GM18909 (cell line): ENCODE data around the gene EYS.

Experiments used
- ATAC-seq: cut with Tn5 transposase; IDR thresholded peaks from one replicate; pipeline ENCODE4 v1.9.1; 2021; ENCODE audit warnings: mild to moderate bottlenecking; ENCODE audit not compliant: unreplicated experiment, poor library complexity

Gene EYS

DNA sequence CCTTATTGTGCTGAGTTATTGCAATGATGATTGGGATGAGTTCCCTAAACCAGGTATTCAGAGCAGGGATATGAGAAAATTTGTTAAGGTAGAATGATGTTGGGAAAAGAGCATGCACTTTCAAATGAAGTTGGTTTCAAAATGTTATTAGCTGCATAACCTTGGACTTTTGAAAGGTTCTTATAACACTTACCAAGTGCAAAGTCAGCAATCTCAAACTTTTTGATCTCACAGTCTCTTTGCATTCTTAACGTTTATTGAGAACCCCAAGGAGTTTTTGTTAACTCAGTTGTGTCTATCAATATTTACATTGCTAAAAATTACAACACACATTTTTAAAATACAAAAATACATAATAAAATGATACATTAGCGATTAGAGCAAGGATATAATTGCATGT lies 1269.0 kb downstream of the EYS start:
- no peak for ATAC-seq

DNA sequence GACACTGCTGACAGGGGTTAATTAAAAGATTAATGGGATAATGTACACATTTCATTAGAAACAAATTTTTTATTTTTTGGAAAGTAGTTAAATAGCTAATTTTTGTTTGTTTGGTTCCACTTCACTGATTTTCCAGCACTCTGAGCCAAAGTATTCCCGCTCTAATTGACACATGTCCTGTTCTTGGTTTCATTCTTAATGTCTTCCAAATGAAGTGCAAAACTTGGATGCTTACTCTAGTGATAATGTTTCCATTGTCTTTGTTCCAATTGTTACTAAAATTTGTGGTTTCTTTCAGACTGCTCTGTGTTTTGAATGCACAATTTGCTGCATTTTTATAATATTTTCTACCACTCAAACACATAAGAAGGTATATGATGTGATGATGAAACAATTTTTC lies 1277.1 kb downstream of the EYS start:
- ATAC-seq, result no peak

DNA sequence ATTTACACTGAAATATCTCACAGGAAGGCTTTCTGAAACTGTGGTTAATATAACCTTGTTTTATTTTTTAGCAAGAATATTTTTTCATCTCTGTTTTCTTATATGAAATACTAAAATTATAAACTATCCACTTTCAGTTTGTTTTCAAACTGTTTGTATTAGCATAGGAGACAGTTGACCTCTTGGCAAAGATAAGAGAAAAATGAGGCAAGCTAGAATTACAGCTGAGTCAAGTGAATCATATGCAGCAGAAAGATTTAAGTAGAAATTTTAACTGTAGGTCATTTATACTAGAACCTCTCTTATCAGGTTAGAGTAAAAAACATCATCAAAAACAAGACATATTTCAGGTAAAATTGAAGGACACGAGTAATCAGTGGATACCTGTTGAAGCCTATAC lies 1278.8 kb downstream of the EYS start:
- no peak for ATAC-seq

DNA sequence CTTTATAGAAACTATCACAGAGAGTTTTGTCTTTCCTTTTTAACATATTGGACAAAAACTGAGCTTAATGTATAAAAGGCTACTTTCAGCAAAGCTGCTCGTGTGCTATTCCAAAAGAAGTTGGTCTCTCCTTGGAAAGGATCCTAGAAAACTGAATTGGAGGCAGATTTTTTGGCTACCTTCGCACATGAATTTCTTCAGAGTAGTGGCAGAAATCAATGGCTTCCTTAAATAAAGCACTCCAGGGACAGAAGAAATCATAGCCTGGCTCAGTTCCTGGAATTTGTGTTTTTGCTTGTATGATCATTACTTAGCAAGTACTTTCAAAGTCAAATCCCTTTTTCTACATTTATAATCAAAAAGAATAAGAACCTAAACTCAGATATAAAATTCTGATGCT lies 1291.1 kb downstream of the EYS start:
- no peak for ATAC-seq

DNA sequence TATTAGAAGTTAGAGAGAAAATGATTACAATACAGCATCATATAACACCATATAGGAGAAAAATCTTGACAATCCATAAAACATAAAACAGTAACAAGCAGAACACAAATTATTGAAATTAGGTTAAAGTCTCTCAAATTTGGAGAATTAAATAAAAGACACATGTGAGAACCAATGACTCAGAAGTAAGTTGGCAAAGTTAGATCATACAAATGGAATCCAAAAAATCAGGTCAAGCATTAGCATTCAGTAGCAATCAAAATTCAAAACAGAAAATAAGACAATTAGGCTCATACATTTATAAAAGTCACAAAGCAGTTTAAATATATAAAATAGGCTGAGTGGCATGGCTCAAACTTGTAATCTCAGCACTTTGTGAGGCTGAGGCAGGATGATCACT lies 1295.8 kb downstream of the EYS start:
- no peak for ATAC-seq

DNA sequence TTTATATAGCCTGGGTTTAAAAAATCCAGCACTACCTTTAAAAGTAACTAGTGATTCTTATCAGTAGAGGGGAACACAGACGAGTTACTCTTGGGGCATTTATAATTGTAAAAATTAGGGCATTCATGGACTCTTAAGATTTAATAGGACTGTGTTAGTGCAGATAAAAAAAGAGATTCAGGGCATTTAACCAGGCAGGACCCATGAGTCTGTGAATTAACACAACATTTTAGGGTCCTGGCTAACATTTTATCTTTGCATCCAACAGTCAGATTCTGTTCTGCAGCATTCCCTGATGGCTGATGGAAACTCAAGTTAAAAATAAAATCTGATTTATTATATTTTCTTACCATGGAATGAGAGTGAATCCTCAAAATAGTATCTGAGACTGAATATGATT lies 1297.1 kb downstream of the EYS start:
- no peak for ATAC-seq

DNA sequence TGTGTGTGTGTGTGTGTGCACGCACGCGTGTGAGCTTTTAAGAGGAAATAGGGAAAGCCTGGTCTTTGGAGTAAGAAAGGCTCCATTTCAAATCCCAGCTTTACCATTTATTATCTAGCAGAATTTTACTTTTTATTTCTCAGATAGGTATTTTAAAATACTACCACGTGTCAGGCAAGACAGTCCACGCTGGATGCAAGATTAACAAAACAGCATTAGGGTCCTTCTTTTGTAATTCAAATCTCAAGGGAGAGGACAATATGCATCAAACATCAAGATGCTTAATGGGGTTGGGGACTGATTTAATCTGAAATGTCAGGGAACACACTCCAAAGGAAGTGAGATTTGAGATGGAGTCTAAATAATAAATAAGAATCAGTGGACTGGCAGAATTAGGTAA lies 1302.6 kb downstream of the EYS start:
- ATAC-seq, result no peak

DNA sequence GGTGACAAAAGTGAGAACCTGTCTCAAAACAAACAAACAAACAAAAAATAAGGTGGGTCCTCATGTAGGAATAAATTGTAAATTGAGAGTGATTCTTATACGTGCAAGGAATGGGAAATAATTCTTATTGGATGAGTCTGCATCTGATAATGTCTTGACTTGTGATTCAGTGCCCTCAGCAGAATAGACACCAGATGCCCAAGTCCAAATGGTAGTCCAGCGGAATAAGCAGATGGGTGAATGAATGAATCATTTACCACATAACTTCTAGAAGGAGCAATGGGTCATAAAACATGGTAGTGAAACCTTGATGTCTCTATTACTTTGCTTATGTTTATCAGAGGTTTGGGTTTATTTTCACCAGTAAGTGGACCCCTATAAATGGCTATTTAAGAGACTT lies 1323.7 kb downstream of the EYS start:
- ATAC-seq, result no peak

DNA sequence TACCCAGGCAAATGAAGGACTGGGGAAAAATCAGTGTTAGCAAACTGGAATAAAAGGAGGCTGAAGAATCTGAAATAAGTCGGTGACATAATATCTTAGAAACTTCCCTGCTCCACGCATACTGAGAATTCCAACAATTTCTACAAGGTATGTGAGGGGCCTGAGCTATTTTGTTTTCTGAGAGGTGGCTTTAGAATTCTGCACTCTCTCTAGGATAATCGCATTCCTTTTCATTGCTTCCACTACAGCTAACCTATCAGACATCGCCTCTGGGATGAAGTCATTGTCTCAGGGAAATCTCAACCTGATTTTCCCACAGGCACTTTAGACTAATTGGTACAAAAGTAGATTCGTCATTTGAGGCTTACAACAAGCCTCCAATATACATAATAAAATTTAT lies 1330.6 kb downstream of the EYS start:
- no peak for ATAC-seq

DNA sequence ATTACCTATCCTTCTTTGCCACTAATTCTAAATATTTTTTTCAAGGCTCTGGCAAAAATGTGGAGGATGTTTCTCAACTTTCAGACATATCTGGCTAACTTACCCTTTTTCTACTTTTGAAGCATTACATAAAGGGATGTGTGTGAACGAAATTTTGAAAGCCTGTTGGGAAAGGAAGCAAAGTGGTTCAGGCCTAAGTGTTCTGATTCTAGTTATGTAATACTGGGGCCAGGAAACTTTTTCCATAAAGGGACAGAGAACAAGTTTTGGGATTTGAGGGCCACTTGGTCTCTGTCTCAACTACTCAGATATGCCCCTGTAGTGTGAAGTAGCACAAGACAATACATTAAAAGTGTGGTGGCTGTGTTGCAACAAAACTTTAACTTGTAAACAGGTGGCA lies 1349.6 kb downstream of the EYS start:
- no peak for ATAC-seq

DNA sequence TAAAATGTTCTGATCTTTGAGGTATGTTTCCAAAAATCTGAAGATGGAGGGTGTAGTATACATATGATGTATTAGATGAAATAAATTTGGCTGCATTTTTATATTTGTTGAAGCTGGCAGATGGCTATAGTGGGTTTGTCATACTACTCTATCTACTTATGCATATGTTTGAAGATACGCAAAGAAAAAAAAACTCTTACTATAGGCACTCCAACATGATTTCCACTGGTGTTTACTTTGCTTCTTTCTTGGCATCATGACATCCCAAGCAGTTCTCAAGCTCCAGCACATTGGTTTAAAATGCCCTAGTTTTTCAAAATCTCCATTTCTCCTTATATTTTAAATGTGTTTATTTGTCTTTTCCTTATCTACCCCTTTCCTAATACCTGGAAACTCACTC lies 1359.6 kb downstream of the EYS start:
- no peak for ATAC-seq

DNA sequence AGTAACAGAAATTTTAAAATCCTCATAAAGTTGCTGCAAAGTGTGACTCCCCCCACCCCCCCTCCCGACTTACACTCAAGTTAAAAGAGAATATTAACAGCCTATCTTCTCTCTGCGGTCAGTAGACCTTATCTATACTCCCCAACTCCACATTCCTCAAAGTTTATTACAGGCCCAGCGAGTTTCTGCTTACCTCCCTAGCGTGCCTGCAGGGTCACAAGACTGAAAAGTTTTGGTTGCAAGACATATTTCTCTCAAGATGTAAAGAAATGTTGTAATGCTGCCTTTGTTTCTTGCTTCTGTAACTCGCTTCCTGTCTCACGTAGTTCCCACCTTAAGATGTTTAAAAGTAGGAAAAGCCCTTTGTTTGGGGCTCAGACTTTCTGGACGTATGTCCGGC lies 1371.8 kb downstream of the EYS start:
- ATAC-seq, result no peak

DNA sequence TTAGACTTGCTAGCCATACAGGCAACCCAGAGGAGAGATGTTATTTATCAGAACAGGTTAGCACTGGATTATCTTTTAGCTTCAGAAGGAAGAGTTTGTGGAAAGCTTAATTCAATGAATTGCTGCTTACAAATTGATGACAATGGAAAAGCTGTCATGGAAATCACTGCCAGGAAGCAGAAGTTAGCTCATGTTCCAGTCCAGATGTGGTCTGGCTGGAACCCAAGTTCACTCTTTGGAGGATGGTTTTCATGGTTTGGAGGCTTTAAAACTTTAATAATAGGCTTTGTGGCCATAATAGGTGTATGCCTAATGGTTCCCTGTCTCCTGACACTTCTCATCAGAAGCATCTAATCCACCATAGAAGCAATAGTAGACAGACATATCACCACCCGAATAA lies 1372.4 kb downstream of the EYS start:
- no peak for ATAC-seq

DNA sequence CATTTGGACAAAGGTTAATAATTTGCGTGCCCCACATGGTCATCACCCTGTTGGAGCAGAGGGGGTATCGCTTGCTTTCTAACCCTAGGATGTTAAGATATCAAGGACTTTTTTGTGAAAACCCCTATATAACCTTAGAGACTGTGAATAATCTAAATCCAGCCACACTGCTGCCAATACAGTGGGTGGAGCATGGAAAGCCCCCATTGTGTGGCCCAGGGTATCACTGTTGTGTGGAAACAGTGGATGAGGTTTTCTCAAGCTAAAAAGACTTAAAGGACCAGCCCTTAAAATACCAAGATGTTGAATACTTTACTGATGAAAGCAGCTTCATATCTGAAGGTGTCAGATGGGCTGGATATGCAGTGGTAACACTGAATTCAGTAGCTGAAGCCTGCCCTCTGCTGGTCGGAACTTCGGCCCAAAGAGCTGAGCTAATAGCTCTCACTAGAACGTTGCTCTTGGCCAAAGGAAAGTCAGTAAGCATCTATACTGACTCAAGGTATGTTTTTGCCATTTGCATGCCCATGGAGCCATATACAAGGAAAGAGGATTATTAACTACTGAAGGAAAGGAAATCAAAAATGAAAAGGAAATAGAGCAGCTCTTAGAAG lies 1376.2 kb downstream of the EYS start:
- ATAC-seq, result peak; percentile 49

DNA sequence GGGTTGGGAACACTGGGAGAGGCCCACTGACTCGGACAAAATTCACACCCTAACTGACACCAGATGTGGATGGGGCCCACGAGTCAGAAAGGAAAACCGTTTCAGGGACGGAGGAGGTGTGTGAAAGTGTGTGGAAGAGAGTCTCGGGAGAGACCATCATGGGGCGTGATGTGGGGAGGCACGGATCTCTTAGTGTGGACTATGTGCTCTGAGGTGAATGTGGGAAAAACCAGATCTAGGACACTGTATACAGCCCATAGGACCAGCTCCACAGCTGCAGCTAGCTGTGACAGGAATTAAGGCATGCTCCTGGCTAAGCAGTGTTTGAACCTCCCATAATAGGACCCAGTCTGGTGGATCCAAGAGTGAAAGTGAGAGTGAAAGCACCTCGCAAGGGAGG lies 1380.1 kb downstream of the EYS start:
- ATAC-seq, result no peak

DNA sequence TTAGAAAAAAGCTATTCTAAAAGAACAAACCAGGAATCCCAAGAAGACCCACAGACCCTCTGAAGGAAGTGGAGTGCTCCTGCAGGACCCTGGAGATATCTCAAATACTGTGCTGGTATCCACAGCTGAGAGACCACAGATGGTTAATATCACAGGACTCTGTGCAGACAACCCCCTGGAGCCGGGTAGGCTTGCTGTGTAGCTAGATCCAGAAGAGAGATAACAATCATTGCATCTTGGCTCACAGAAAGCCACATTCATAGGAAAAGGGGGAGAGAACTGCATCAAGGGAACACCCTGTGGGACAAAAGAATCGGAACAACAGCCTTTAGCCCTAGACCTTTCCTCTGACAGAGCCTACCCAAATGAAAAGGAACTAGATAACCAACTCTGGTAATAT lies 1381.9 kb downstream of the EYS start:
- ATAC-seq, result no peak

DNA sequence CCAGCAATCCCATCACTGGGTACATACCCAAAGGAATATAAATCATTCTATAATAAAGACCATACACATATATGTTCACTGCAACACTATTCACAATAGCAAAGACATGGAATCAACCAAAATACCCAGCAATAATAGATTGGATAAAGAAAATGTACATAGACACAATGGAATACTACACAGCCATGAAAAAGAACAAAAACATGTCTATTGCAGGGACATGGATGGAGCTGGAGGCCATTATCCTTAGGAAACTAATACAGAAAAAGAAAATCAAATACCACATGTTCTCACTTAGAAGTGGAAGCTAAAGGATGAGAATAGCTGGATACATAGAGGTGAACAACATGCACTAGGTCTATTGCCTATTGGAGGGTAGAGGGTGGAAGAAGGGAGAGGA lies 1396.8 kb downstream of the EYS start:
- ATAC-seq, result no peak

DNA sequence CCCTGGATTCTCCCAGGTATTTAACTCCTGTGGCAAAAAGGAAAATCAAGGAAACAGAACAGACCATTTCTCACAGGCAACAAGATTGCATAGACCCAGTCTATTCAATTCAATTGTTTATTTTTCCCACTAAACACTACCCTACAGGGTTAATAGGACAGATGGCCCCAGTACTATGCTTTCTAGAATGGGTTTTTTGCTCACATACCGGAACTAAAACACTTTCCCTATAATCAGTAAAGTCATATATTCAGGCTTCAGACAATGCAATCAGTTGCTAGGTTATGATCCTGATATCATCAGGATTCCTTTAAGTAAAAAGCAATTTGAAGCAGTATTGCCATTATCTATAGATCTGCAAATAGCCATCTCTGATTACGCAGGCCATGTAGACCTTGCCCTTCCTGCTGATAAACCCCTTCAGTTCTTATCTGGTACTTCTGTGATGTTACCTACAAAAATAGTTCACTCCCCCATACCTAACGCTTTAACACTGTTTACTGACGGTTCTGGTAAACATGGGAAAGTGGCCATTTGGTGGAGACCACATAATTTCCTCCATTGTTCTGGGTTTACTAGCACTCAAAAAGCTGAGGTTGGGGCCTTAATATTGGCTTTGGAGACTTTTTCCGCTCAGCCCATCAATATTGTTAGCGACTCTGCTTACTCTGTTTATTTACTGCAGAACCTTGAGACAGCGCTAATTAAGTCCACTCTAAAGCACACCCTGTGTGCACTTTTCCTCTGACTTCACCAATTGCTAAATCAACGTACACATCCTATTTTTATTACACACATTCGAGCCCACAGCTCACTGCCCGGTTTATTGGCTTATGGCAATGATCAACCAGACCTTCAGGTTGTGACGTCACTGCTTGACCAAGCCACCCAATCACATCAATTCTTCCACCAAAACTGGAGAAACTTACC lies 1405.5 kb downstream of the EYS start:
- ATAC-seq, result no peak

DNA sequence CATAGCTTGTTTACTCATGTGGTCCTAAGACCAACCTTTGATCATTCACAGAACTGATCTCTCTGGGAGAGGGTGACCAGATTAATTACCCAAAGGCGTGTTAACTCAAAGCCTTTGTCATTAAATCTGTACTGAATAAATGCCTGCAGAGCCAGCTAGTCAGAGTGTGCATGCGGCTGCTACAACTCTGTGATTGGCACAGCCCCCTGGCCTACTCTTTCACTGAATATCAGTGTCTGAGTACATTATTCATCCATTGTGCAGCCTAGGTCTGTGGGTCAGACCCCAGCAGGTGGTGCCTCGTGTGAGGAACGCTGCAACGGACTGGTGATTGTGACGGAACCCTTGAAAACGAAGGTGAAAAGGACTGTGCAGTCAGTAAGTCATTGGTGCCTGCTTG lies 1407.8 kb downstream of the EYS start:
- no peak for ATAC-seq

DNA sequence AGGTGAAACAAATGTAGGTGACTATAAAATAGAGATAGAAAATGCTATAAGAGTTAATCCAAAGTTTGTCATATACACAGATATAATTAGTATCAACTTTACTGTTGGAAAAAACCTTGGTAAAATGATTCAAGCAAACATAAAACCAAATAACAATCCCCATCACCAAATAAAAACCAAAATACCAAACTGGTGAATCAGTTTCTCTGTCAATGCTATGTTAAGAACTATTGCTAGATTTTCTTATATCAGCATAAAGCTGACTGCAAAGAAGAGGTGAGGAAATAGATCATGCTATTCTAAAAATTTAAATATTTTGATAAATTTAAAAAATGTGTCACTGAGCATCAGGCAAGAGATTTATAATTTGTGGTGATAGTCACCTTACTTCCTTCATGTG lies 1413.0 kb downstream of the EYS start:
- no peak for ATAC-seq

DNA sequence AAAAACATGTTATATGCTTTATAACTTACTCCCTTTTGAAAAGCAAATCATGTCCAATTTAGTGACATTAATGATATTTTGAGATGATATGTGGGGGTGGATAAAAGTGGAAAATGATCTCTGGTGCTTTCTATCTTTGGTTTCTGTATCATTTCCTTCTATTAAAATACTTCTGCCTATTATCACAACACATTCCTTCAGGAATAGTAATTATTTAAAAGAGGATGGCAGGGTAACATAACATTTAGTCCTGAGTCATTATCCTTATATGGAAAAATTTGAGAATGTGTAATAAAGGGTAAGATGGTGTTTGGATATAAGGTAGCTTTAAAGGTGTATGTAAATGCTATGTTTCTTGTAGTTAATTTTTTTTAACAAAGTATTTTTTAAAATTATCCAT lies 1413.7 kb downstream of the EYS start:
- ATAC-seq, result no peak

DNA sequence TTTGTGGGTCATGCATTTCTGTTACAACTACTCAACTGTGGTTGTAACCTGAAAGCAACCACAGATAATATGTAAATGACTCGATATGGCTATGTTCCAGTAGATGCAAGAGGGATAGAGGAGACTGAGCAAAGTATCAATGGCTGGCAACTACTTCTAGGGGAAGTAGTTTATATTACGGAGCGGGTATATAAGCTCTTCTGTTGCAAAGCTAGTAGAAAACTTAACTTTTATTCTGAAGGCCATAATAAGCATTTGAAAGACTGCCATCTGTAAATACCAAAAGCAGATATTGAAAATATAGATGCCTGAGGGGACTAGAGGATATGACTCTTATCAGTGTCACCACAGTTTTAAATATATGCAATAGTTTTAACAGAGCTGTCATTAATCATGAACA lies 1416.2 kb downstream of the EYS start:
- ATAC-seq, result no peak
